ENCODE data around the gene HES1.

GRCh38 chr3:194150252-194150934 lies 14.4 kb downstream of the HES1 start:
- TF ChIP-seq CTCF (IDR thresholded peaks at IDR 0.05) (no peak), EZH2 (IDR thresholded peaks at IDR 0.05) (no peak), EZH2phosphoT487 (IDR thresholded peaks at IDR 0.05) (no peak)

All from neural progenitor cell (in vitro differentiated cells).